Fibroblast of lung (primary cell): ENCODE results near the gene CFAP46.

Source experiments
- EZH2 ChIP-seq: IDR thresholded peaks from 2 replicates; pipeline ENCODE4 v1.5.1; 2012; ENCODE audit warnings: low read length, control low read depth, mild to moderate bottlenecking; ENCODE audit errors: missing control alignments
- TF ChIP-seq, protein P1 (sequence below), 2 donors: IDR thresholded peaks in 1 of 2; conservative IDR thresholded peaks in 1 of 2; 1 replicate in 1 of 2; 2 replicates in 1 of 2; pipeline ENCODE4 v1.5.1; 2011 to 2012; ENCODE audit warnings: low read length in 2 of 2, control low read depth in 1 of 2, inconsistent platforms in 1 of 2, low read depth in 1 of 2, mild to moderate bottlenecking in 1 of 2

DNA sequence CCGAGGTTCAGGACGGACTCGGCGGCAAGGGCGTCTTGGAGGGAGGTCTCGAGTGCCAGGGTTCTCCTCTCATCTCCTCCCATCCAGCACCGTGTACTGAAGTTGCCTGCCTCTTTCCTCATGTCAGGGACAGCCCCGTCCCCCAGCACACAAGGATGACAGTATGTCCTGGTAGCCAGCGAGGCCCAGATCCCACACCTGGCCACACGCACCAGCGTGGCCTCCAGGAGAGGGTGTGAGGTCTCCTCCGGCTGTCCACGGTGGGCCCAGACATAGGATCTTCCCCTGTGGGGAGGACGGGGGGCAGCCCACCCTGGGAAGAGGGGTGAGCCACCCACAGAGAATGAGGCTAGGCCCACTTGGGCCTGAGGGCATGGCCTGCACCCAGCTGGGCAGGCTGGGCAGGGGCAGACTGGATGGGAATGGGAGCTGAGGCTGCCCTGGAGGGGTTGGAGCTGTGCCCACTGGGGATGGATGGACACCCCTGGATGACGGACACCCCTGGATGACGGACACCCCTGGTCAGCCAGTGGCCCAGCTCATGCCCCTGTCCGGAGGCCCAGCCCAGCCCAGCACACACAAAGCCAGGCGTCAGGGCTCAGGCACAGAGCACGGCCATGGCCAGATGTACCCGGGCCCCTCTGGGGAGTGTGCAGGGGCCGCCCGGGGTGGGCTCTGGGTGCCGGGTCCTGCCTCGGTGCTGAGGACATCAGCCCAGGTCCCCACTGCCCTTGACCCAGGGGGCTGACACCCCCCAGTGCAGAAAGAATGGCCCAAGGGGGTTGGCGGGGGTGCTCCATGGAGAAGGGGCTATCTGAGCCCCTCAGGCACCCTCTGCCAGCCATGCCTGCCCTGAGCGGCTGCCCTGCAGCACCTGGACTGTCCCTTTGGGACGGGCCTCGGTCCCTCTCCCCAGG is 30.9 kb upstream of the CFAP46 start:
- TF ChIP-seq, protein P1, sequence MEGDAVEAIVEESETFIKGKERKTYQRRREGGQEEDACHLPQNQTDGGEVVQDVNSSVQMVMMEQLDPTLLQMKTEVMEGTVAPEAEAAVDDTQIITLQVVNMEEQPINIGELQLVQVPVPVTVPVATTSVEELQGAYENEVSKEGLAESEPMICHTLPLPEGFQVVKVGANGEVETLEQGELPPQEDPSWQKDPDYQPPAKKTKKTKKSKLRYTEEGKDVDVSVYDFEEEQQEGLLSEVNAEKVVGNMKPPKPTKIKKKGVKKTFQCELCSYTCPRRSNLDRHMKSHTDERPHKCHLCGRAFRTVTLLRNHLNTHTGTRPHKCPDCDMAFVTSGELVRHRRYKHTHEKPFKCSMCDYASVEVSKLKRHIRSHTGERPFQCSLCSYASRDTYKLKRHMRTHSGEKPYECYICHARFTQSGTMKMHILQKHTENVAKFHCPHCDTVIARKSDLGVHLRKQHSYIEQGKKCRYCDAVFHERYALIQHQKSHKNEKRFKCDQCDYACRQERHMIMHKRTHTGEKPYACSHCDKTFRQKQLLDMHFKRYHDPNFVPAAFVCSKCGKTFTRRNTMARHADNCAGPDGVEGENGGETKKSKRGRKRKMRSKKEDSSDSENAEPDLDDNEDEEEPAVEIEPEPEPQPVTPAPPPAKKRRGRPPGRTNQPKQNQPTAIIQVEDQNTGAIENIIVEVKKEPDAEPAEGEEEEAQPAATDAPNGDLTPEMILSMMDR (conservative IDR thresholded peaks at IDR 0.05 in 1 of 2, IDR thresholded peaks at IDR 0.05 in 1 of 2; ENCODE audit: low read depth in 1 of 2, low read length in 2 of 2): no peak
- TF ChIP-seq EZH2: no peak
